Measurements from ENCODE around the gene CDC14B.

GRCh38 chr9:96618209-96619123 lies 1.2 kb downstream of the CDC14B start:
- TF ChIP-seq GATA3 (IDR thresholded peaks at IDR 0.05; ENCODE audit: low read depth, low read length) (no peak), GATA2 (IDR thresholded peaks at IDR 0.05; ENCODE audit: low read depth, low read length) (no peak)
